Liver (tissue), 9 donors: ENCODE measurements around the gene SLC7A10. TPM values are rescaled to one million over a fixed set of nuclear protein-coding genes. Genes with fewer than 3 reads are reported as not detected.

Experiments used
- DNase-seq: peaks from one replicate; pipeline ENCODE4 v3.0.0-alpha.2; 2017; ENCODE audit warnings: low spot score
- H3K27ac ChIP-seq, 2 donors: one replicate each; pipeline ENCODE4 v1.7.0; 2013; ENCODE audit warnings: inconsistent platforms in 2 of 2, low read length in 2 of 2, control low read depth in 1 of 2, low read depth in 1 of 2, mild to moderate bottlenecking in 1 of 2
- H3K27me3 ChIP-seq, 4 donors: one replicate each; pipeline versions ENCODE4 v1.6.1 to v1.7.0; 2013; ENCODE audit warnings: low read length in 3 of 4, inconsistent platforms in 1 of 4, mild to moderate bottlenecking in 1 of 4, moderate library complexity in 1 of 4; ENCODE audit not compliant: control insufficient read depth in 4 of 4, insufficient read depth in 4 of 4
- H3K36me3 ChIP-seq, 4 donors: one replicate each; pipeline versions ENCODE4 v1.6.1 to v1.7.0; 2013; ENCODE audit warnings: low read length in 3 of 4, mild to moderate bottlenecking in 3 of 4, low read depth in 1 of 4, moderate library complexity in 1 of 4; ENCODE audit not compliant: control insufficient read depth in 4 of 4, insufficient read depth in 3 of 4
- H3K4me1 ChIP-seq, 4 donors: one replicate each; pipeline versions ENCODE4 v1.6.1 to v1.7.0; 2013; ENCODE audit warnings: low read length in 3 of 4, mild to moderate bottlenecking in 3 of 4, moderate library complexity in 1 of 4; ENCODE audit not compliant: control insufficient read depth in 4 of 4, insufficient read depth in 4 of 4
- H3K4me3 ChIP-seq, 3 donors: one replicate each; pipeline versions ENCODE4 v1.6.1 to v1.7.0; 2013; ENCODE audit warnings: low read length in 3 of 3, control low read depth in 1 of 3, low read depth in 1 of 3, mild to moderate bottlenecking in 1 of 3
- H3K9ac ChIP-seq, 2 donors: one replicate each; pipeline ENCODE4 v1.7.0; 2013; ENCODE audit warnings: low read length in 2 of 2, mild to moderate bottlenecking in 2 of 2, moderate library complexity in 2 of 2, control low read depth in 1 of 2, low read depth in 1 of 2
- H3K9me3 ChIP-seq, 4 donors: one replicate each; pipeline versions ENCODE4 v1.6.1 to v1.7.0; 2013; ENCODE audit warnings: low read length in 3 of 4; ENCODE audit not compliant: control insufficient read depth in 4 of 4
- EGR1 ChIP-seq, 2 donors: IDR thresholded peaks; 2 replicates each; pipeline ENCODE4 v1.6.1; 2016 to 2018; ENCODE audit warnings: antibody characterized with exemption in 2 of 2, low read depth in 2 of 2
- FOXA1 ChIP-seq: IDR thresholded peaks from 2 replicates; pipeline ENCODE4 v1.6.1; 2016; ENCODE audit warnings: antibody characterized with exemption
- FOXA2 ChIP-seq: IDR thresholded peaks from 2 replicates; pipeline ENCODE4 v1.6.1; 2016; ENCODE audit warnings: antibody characterized with exemption
- HNF4A ChIP-seq, 2 donors: conservative IDR thresholded peaks; 2 replicates each; pipeline ENCODE4 v1.6.1; 2016; ENCODE audit warnings: antibody characterized with exemption in 2 of 2, mild to moderate bottlenecking in 2 of 2
- JUND ChIP-seq, 2 donors: IDR thresholded peaks; 2 replicates each; pipeline ENCODE4 v1.6.1; 2016; ENCODE audit warnings: antibody characterized with exemption in 2 of 2
- RAD21 ChIP-seq, 2 donors: IDR thresholded peaks; 2 replicates each; pipeline ENCODE4 v1.6.1; 2016; ENCODE audit warnings: antibody characterized with exemption in 2 of 2, mild to moderate bottlenecking in 2 of 2
- RXRA ChIP-seq, 2 donors: IDR thresholded peaks; 2 replicates each; pipeline ENCODE4 v1.6.1; 2017 to 2018; ENCODE audit warnings: antibody characterized with exemption in 2 of 2, mild to moderate bottlenecking in 1 of 2
- SP1 ChIP-seq: IDR thresholded peaks from 2 replicates; pipeline ENCODE4 v1.6.1; 2018; ENCODE audit warnings: antibody characterized with exemption, mild to moderate bottlenecking
- YY1 ChIP-seq: IDR thresholded peaks from 2 replicates; pipeline ENCODE4 v1.6.1; 2016; ENCODE audit warnings: antibody characterized with exemption, mild to moderate bottlenecking
- WGBS: extraction: QIAGEN DNeasy Blood & Tissue Kit; methylation state at CpG from one replicate; pipeline ENCODE4 v1.1.7; 2013; 5-methylcytosine and 5-hydroxymethylcytosine counted together
- polyA plus RNA-seq, 2 donors: library from polyadenylated mRNA; stranded (reverse) in 1 of 2; unstranded in 1 of 2; fragments of 200-250 nt in 1 of 2; fragments of >200 nt in 1 of 2; fragmentation: Nextera tagmentation in 1 of 2; extraction: Ambion mirVana in 1 of 2; gene quantifications; one replicate each; pipeline versions ENCODE4 v1.2.1 to v1.2.3, GENCODE V29; 2013 to 2015
- total RNA-seq, 2 donors: library from RNA; depleted of rRNA; stranded (reverse); fragments of >200 nt; gene quantifications; one replicate each; pipeline ENCODE4 v1.2.3, GENCODE V29; 2014
- TF ChIP-seq, protein P1 (sequence below): fragments of 150-350 bp; IDR thresholded peaks from 2 replicates; pipeline ENCODE4 v1.5.1; 2017; ENCODE audit warnings: improper control_type of control experiment, low read depth, low read length; ENCODE audit not compliant: missing input control
- TF ChIP-seq, protein P2 (sequence below): IDR thresholded peaks from 2 replicates; pipeline ENCODE4 v1.6.1; 2016; ENCODE audit warnings: antibody characterized with exemption, mild to moderate bottlenecking
- TF ChIP-seq, protein P3 (sequence below): IDR thresholded peaks from 2 replicates; pipeline ENCODE4 v1.6.1; 2016; ENCODE audit warnings: antibody characterized with exemption
- donor health status: healthy.
- donor health status: healthy.
- donor health status: healthy.
- donor health status: healthy.
- donor health status: healthy.

Gene SLC7A10
- total and polyA plus RNA-seq, 4 donors = not detected

DNA sequence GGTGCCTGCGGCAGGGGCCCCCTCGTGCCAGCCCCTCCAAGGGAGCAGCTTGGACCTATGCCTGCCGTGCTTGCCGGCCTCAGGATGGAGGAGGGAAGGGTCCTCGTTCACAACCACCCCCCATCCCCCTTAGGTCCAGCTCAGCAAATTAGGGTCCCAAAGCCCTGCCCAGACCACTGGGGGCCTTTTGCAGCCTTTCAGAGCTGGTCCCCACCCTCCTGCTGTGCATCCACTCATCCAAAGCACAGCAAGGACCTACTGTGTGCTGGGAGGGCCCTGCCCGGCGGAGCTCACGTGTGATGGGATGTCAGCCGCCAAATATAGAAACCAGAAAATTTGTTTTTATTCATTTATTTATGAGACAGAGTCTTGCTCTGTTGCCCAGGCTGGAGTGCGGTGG, 16.5 kb upstream of the SLC7A10 start:
- WGBS = 68% methylated on average over 10 of the region's 10 CpGs
- TF ChIP-seq, protein P1, sequence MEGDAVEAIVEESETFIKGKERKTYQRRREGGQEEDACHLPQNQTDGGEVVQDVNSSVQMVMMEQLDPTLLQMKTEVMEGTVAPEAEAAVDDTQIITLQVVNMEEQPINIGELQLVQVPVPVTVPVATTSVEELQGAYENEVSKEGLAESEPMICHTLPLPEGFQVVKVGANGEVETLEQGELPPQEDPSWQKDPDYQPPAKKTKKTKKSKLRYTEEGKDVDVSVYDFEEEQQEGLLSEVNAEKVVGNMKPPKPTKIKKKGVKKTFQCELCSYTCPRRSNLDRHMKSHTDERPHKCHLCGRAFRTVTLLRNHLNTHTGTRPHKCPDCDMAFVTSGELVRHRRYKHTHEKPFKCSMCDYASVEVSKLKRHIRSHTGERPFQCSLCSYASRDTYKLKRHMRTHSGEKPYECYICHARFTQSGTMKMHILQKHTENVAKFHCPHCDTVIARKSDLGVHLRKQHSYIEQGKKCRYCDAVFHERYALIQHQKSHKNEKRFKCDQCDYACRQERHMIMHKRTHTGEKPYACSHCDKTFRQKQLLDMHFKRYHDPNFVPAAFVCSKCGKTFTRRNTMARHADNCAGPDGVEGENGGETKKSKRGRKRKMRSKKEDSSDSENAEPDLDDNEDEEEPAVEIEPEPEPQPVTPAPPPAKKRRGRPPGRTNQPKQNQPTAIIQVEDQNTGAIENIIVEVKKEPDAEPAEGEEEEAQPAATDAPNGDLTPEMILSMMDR = no peak
- TF ChIP-seq YY1 = no peak
- TF ChIP-seq FOXA1 = no peak
- TF ChIP-seq, protein P2, sequence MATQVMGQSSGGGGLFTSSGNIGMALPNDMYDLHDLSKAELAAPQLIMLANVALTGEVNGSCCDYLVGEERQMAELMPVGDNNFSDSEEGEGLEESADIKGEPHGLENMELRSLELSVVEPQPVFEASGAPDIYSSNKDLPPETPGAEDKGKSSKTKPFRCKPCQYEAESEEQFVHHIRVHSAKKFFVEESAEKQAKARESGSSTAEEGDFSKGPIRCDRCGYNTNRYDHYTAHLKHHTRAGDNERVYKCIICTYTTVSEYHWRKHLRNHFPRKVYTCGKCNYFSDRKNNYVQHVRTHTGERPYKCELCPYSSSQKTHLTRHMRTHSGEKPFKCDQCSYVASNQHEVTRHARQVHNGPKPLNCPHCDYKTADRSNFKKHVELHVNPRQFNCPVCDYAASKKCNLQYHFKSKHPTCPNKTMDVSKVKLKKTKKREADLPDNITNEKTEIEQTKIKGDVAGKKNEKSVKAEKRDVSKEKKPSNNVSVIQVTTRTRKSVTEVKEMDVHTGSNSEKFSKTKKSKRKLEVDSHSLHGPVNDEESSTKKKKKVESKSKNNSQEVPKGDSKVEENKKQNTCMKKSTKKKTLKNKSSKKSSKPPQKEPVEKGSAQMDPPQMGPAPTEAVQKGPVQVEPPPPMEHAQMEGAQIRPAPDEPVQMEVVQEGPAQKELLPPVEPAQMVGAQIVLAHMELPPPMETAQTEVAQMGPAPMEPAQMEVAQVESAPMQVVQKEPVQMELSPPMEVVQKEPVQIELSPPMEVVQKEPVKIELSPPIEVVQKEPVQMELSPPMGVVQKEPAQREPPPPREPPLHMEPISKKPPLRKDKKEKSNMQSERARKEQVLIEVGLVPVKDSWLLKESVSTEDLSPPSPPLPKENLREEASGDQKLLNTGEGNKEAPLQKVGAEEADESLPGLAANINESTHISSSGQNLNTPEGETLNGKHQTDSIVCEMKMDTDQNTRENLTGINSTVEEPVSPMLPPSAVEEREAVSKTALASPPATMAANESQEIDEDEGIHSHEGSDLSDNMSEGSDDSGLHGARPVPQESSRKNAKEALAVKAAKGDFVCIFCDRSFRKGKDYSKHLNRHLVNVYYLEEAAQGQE = no peak
- TF ChIP-seq FOXA2 = no peak
- TF ChIP-seq RXRA (IDR thresholded peaks at IDR 0.05) = no peak
- no peak for TF ChIP-seq EGR1 (IDR thresholded peaks at IDR 0.05; ENCODE audit: low read depth in 2 of 2)
- TF ChIP-seq SP1 = no peak
- no peak for TF ChIP-seq JUND (IDR thresholded peaks at IDR 0.05)

DNA sequence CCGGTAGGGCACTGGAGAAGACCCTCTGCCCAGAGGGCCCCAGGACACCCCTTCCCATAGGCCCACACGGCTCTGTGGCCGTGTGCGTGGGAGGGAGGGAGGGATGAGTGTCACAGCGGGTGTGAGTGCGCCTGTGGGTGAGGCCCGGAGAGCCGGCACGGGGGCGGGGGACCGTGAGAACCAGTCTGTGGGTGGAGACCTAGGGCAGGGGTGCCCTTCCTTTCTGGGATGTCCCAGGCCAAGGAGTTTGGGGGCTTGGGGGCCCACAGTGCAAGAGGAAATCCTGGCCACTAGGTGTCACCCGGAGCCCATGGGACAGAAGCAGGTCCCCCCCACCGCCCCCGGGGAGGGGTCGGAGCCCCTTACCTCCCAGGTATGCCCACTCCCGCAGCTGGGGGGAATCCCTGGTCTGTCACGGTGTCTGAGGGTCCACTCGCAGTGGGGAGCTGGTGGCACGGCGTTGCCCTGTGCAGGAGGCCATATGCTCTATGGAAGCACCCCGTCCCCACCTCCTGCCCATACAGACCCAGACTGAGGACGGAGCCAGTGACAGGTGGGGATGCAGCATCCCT, 16.0 kb upstream of the SLC7A10 start:
- no peaks in the 10 kb centered on the region for H3K36me3 ChIP-seq
- no peak for DNase-seq
- H3K4me3 ChIP-seq = peak overlapping the region in 1 of 3 donors; percentile 30
- TF ChIP-seq HNF4A (conservative IDR thresholded peaks at IDR 0.05) (peak in 1 of 2 donors; percentile 6), EGR1 (IDR thresholded peaks at IDR 0.05; ENCODE audit: low read depth in 2 of 2) (peak; percentile 86 to 88), RAD21 (IDR thresholded peaks at IDR 0.05) (peak; percentile 85 to 87)
- TF ChIP-seq, protein P1 = peak; percentile 65
- TF ChIP-seq, protein P3, sequence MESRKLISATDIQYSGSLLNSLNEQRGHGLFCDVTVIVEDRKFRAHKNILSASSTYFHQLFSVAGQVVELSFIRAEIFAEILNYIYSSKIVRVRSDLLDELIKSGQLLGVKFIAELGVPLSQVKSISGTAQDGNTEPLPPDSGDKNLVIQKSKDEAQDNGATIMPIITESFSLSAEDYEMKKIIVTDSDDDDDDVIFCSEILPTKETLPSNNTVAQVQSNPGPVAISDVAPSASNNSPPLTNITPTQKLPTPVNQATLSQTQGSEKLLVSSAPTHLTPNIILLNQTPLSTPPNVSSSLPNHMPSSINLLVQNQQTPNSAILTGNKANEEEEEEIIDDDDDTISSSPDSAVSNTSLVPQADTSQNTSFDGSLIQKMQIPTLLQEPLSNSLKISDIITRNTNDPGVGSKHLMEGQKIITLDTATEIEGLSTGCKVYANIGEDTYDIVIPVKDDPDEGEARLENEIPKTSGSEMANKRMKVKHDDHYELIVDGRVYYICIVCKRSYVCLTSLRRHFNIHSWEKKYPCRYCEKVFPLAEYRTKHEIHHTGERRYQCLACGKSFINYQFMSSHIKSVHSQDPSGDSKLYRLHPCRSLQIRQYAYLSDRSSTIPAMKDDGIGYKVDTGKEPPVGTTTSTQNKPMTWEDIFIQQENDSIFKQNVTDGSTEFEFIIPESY = no peak
- H3K9ac ChIP-seq = no peak overlapping the region
- WGBS = 6% methylated on average over 22 of the region's 22 CpGs
- no peaks in the 10 kb centered on the region for H3K27me3 ChIP-seq
- peaks cover 8 to 31% (median 25%) of the 10 kb centered on the region in 4 donors for H3K4me1 ChIP-seq
- peak overlapping the region; percentile 81 to 89 for H3K27ac ChIP-seq
- peaks cover 0 to 4% (median under 1%) of the 10 kb centered on the region in 4 donors for H3K9me3 ChIP-seq

More for the DNA sequence above, 16.5 kb upstream of the SLC7A10 start:
- Histone ChIP-seq H3K27me3 (no peaks in the 10 kb centered on the region), H3K4me1 (peaks cover 10 to 36% (median 30%) of the 10 kb centered on the region in 4 donors), H3K27ac (no peak overlapping the region), H3K9ac (no peak overlapping the region), H3K4me3 (peak overlapping the region in 1 of 3 donors; percentile 30), H3K9me3 (peaks cover 0 to 4% (median under 1%) of the 10 kb centered on the region in 4 donors), H3K36me3 (no peaks in the 10 kb centered on the region)
- DNase-seq = no peak
